ENCODE measurements around the gene UBASH3A.

Gene UBASH3A

DNA sequence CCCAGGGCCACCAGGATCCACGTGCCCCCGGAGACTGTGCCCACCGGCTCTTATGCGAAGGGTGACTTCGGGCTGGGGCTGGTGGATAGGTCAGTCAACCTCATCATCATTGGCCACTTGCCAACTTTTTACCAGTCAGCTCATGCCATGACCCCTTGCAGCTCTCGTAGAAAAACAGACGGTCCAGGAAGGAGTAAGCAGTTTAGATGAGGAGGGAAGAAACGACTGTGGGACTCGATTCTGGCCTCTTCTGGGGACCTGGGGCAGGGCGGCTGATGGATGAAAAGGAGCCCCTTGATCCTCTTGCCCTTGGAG lies 41.0 kb downstream of the UBASH3A start:
- no peak for TF ChIP-seq YY1 (IDR thresholded peaks at IDR 0.05; ENCODE audit: low read depth)
- TF ChIP-seq TCF12 (IDR thresholded peaks at IDR 0.05; ENCODE audit: low read depth): no peak
- TF ChIP-seq RAD21 (IDR thresholded peaks at IDR 0.05; ENCODE audit: low read depth): no peak
- TF ChIP-seq EP300 (IDR thresholded peaks at IDR 0.05; ENCODE audit: borderline replicate concordance): no peak
- no peak for TF ChIP-seq EGR1 (IDR thresholded peaks at IDR 0.05)
- no peak for TF ChIP-seq CREB1 (IDR thresholded peaks at IDR 0.05; ENCODE audit: low read depth)
- TF ChIP-seq, protein P1, sequence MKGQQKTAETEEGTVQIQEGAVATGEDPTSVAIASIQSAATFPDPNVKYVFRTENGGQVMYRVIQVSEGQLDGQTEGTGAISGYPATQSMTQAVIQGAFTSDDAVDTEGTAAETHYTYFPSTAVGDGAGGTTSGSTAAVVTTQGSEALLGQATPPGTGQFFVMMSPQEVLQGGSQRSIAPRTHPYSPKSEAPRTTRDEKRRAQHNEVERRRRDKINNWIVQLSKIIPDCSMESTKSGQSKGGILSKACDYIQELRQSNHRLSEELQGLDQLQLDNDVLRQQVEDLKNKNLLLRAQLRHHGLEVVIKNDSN (IDR thresholded peaks at IDR 0.05): no peak
- TF ChIP-seq, protein P2, sequence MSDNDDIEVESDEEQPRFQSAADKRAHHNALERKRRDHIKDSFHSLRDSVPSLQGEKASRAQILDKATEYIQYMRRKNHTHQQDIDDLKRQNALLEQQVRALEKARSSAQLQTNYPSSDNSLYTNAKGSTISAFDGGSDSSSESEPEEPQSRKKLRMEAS (IDR thresholded peaks at IDR 0.05): no peak
- no peak for TF ChIP-seq NFIC (IDR thresholded peaks at IDR 0.05)
- no peak for TF ChIP-seq TAF1 (IDR thresholded peaks at IDR 0.05; ENCODE audit: low read depth)
- no peak for TF ChIP-seq TEAD4 (IDR thresholded peaks at IDR 0.05)
- TF ChIP-seq ZBTB7A (IDR thresholded peaks at IDR 0.05; ENCODE audit: low read depth): no peak
- TF ChIP-seq FOXM1 (IDR thresholded peaks at IDR 0.05; ENCODE audit: borderline replicate concordance, low read depth): no peak
- no peak for TF ChIP-seq CEBPB (IDR thresholded peaks at IDR 0.05)
- TF ChIP-seq, protein P3, sequence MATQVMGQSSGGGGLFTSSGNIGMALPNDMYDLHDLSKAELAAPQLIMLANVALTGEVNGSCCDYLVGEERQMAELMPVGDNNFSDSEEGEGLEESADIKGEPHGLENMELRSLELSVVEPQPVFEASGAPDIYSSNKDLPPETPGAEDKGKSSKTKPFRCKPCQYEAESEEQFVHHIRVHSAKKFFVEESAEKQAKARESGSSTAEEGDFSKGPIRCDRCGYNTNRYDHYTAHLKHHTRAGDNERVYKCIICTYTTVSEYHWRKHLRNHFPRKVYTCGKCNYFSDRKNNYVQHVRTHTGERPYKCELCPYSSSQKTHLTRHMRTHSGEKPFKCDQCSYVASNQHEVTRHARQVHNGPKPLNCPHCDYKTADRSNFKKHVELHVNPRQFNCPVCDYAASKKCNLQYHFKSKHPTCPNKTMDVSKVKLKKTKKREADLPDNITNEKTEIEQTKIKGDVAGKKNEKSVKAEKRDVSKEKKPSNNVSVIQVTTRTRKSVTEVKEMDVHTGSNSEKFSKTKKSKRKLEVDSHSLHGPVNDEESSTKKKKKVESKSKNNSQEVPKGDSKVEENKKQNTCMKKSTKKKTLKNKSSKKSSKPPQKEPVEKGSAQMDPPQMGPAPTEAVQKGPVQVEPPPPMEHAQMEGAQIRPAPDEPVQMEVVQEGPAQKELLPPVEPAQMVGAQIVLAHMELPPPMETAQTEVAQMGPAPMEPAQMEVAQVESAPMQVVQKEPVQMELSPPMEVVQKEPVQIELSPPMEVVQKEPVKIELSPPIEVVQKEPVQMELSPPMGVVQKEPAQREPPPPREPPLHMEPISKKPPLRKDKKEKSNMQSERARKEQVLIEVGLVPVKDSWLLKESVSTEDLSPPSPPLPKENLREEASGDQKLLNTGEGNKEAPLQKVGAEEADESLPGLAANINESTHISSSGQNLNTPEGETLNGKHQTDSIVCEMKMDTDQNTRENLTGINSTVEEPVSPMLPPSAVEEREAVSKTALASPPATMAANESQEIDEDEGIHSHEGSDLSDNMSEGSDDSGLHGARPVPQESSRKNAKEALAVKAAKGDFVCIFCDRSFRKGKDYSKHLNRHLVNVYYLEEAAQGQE (IDR thresholded peaks at IDR 0.05; ENCODE audit: low read depth): no peak

DNA sequence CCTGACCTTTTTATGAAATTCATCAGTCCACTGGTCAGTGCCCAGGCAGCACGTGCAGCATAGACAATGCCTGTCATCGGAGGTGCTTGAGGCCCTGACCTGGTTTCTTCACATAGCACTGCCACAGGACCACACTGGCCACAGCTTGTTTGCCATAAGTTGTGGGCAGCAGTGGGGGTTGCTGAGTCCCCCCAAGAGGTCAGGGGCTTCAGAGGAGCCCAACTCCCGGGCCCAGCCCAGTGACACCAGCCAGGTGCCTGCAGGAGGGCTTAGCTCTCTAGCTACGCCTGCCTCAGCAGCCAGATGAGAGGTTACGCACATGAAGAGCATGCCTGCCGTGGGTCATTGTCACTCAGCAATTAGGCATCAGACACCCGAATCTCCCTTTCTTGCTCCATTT lies 41.6 kb downstream of the UBASH3A start:
- TF ChIP-seq CEBPB (IDR thresholded peaks at IDR 0.05) (no peak), ZBTB7A (IDR thresholded peaks at IDR 0.05; ENCODE audit: low read depth) (no peak)

DNA sequence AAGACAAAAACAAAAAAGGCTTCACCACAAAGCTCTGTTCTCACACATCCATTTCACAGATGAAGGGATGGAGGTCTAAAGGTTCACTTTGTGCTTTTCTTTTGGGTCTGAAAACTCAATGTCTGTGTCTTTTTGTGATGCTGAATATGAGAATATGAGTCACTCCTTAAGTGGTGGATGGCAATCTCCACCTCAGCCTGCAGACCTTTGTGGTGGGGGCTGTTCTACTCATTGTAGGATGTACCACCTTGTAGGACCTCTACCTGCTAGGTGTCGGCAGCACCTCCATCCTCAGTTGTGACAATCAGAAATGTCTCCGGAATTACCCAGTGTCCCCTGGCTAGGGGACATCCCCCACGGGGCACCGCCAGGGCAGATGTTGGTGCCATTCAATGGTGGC lies 42.8 kb downstream of the UBASH3A start:
- no peak for TF ChIP-seq CREB1 (IDR thresholded peaks at IDR 0.05; ENCODE audit: low read depth)
- no peak for TF ChIP-seq EGR1 (IDR thresholded peaks at IDR 0.05)
- TF ChIP-seq YY1 (IDR thresholded peaks at IDR 0.05; ENCODE audit: low read depth): no peak
- no peak for TF ChIP-seq ZBTB7A (IDR thresholded peaks at IDR 0.05; ENCODE audit: low read depth)
- TF ChIP-seq, protein P2 (IDR thresholded peaks at IDR 0.05): no peak
- TF ChIP-seq EP300 (IDR thresholded peaks at IDR 0.05; ENCODE audit: borderline replicate concordance): no peak
- no peak for TF ChIP-seq RAD21 (IDR thresholded peaks at IDR 0.05; ENCODE audit: low read depth)
- TF ChIP-seq, protein P1 (IDR thresholded peaks at IDR 0.05): no peak
- no peak for TF ChIP-seq TCF12 (IDR thresholded peaks at IDR 0.05; ENCODE audit: low read depth)
- no peak for TF ChIP-seq TAF1 (IDR thresholded peaks at IDR 0.05; ENCODE audit: low read depth)
- no peak for TF ChIP-seq NFIC (IDR thresholded peaks at IDR 0.05)

DNA sequence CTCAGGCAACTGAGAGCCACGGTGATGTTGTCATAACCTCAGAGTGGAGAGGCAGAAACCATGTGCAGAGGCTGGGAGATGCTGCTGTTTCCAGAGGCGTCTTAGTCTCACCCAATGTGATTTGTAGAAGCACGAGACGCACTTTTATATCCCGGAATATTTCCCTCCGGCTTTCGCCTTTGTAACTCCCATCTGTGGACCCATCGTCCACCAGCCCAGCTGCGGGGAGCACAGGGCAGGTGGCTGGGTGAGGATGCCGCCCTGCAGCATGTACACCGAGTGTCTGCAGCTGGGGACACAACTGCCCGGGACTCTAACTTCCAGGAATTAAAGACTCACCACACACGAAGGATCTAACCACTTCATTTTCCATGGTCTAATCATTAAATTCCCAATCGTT lies 43.5 kb downstream of the UBASH3A start:
- TF ChIP-seq YY1 (IDR thresholded peaks at IDR 0.05; ENCODE audit: low read depth) (no peak), EP300 (IDR thresholded peaks at IDR 0.05; ENCODE audit: borderline replicate concordance) (no peak), EGR1 (IDR thresholded peaks at IDR 0.05) (no peak), CEBPB (IDR thresholded peaks at IDR 0.05) (no peak), TCF12 (IDR thresholded peaks at IDR 0.05; ENCODE audit: low read depth) (no peak)
- TF ChIP-seq, protein P3 (IDR thresholded peaks at IDR 0.05; ENCODE audit: low read depth): no peak
- TF ChIP-seq, protein P2 (IDR thresholded peaks at IDR 0.05): no peak
- TF ChIP-seq, protein P1 (IDR thresholded peaks at IDR 0.05): no peak

DNA sequence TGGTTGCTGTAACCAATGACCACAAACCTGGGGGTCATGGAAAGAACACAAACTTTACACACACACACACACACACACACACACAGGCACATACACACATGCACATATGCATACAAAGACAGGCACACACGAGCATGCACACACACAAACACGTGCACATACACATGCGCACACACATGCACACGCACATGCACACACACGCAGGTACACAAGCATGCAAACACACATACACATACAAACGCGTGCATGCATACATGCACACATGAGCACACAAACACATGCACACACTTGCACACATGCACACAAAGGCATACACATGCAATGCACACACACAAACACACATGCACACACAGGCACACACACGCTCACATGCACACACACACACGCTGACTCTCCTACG lies 44.0 kb downstream of the UBASH3A start:
- TF ChIP-seq EGR1 (IDR thresholded peaks at IDR 0.05) (no peak), FOXM1 (IDR thresholded peaks at IDR 0.05; ENCODE audit: borderline replicate concordance, low read depth) (no peak), RAD21 (IDR thresholded peaks at IDR 0.05; ENCODE audit: low read depth) (no peak), TEAD4 (IDR thresholded peaks at IDR 0.05) (no peak), ZBTB7A (IDR thresholded peaks at IDR 0.05; ENCODE audit: low read depth) (no peak), EP300 (IDR thresholded peaks at IDR 0.05; ENCODE audit: borderline replicate concordance) (no peak), TAF1 (IDR thresholded peaks at IDR 0.05; ENCODE audit: low read depth) (no peak), CEBPB (IDR thresholded peaks at IDR 0.05) (no peak), NFIC (IDR thresholded peaks at IDR 0.05) (no peak), TCF12 (IDR thresholded peaks at IDR 0.05; ENCODE audit: low read depth) (no peak), YY1 (IDR thresholded peaks at IDR 0.05; ENCODE audit: low read depth) (no peak), CREB1 (IDR thresholded peaks at IDR 0.05; ENCODE audit: low read depth) (no peak)
- TF ChIP-seq, protein P2 (IDR thresholded peaks at IDR 0.05): no peak
- TF ChIP-seq, protein P3 (IDR thresholded peaks at IDR 0.05; ENCODE audit: low read depth): no peak
- TF ChIP-seq, protein P1 (IDR thresholded peaks at IDR 0.05): no peak
